Measurements from ENCODE around the gene TAS1R1.
"Not testable (repeated sequence)": the region's sequence is repeated elsewhere in the genome, so short reads cannot be mapped to it uniquely, and the experiment has no call there.

Gene TAS1R1

GRCh38 chr1:6521536-6521935 is 33.6 kb upstream of the TAS1R1 start:
- no peak for DNase-seq (ENCODE audit: low spot score)

GRCh38 chr1:6523566-6523965 is 31.5 kb upstream of the TAS1R1 start:
- peak; percentile 77 for DNase-seq (ENCODE audit: low spot score)

- peak; percentile 3 for DNase-seq (ENCODE audit: low spot score)
Measured at GRCh38 chr1:6526316-6526715, 28.8 kb upstream of the TAS1R1 start.

GRCh38 chr1:6528492-6528891 is 26.6 kb upstream of the TAS1R1 start:
- DNase-seq (ENCODE audit: low spot score), result no peak

GRCh38 chr1:6530504-6531160 is 24.5 kb upstream of the TAS1R1 start:
- peak; percentile 3 for DNase-seq (ENCODE audit: low spot score)

- DNase-seq (ENCODE audit: low spot score), result no peak
Measured at GRCh38 chr1:6531996-6532395, 23.1 kb upstream of the TAS1R1 start.

GRCh38 chr1:6534248-6534822 is 20.8 kb upstream of the TAS1R1 start:
- no peak for DNase-seq (ENCODE audit: low spot score)

GRCh38 chr1:6535214-6535613 is 19.9 kb upstream of the TAS1R1 start:
- DNase-seq (ENCODE audit: low spot score), result no peak

GRCh38 chr1:6536291-6536690 is 18.8 kb upstream of the TAS1R1 start:
- DNase-seq (ENCODE audit: low spot score), result no peak

GRCh38 chr1:6538956-6539355 is 16.2 kb upstream of the TAS1R1 start:
- DNase-seq (ENCODE audit: low spot score), result no peak

- DNase-seq (ENCODE audit: low spot score), result no peak
Measured at GRCh38 chr1:6544831-6545230, 10.3 kb upstream of the TAS1R1 start.

- DNase-seq (ENCODE audit: low spot score), result no peak
Measured at GRCh38 chr1:6545276-6546112, 9.6 kb upstream of the TAS1R1 start.

- no peak for DNase-seq (ENCODE audit: low spot score)
Measured at GRCh38 chr1:6546326-6546725, 8.8 kb upstream of the TAS1R1 start.

GRCh38 chr1:6547301-6547700 is 7.8 kb upstream of the TAS1R1 start:
- DNase-seq (ENCODE audit: low spot score), result no peak

GRCh38 chr1:6554031-6554906 is 838 bp upstream of the TAS1R1 start, which contains the start of gene NOL9:
NOL9 (minus strand) TSS chr1:6554513; CDS start chr1:6554502, 11 bp downstream.
- DNase-seq (ENCODE audit: low spot score), result peak; percentile 99

GRCh38 chr1:6557597-6557996 is 2.5 kb downstream of the TAS1R1 start:
- DNase-seq (ENCODE audit: low spot score), result no peak

- not testable (repeated sequence) for DNase-seq (ENCODE audit: low spot score)
Measured at GRCh38 chr1:6559161-6559560, 4.1 kb downstream of the TAS1R1 start.

- DNase-seq (ENCODE audit: low spot score), result no peak
Measured at GRCh38 chr1:6560267-6560666, 5.2 kb downstream of the TAS1R1 start.

- DNase-seq (ENCODE audit: low spot score), result no peak
Measured at GRCh38 chr1:6569033-6569432, 13.9 kb downstream of the TAS1R1 start.

GRCh38 chr1:6570100-6570499 is 15.0 kb downstream of the TAS1R1 start:
- no peak for DNase-seq (ENCODE audit: low spot score)

- no peak for DNase-seq (ENCODE audit: low spot score)
Measured at GRCh38 chr1:6570987-6571386, 15.9 kb downstream of the TAS1R1 start.
